Measurements from ENCODE around the gene LIMA1.
"Not testable (repeated sequence)": the region's sequence is repeated elsewhere in the genome, so short reads cannot be mapped to it uniquely, and the experiment has no call there.

LIMA1 gene

GRCh38 chr12:50148011-50148410 lies 135.3 kb downstream of the LIMA1 start:
- in situ Hi-C loops (cut with MboI; ENCODE audit: low sequenced_read_pairs): not testable (repeated sequence)

DNA sequence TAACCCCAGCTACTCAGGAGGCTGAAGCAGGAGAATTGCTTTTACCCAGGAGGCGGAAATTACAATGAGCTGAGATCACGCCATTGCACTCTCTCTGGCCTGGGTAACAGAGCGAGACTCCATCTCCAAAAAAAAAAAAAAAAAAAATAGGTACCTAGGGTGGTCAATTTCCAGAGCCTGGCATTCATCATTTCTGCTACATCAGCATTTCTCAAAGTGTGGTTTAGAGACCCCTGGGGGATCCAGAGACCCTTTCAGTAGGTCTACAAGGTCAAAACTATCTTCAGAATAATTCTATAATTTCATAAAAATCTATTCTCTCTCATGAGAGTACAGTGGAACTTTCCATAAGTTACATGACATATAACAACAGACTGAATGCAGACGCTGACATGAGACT lies 136.0 kb downstream of the LIMA1 start:
- in situ Hi-C loops (cut with MboI; ENCODE audit: low sequenced_read_pairs): no loop called here

DNA sequence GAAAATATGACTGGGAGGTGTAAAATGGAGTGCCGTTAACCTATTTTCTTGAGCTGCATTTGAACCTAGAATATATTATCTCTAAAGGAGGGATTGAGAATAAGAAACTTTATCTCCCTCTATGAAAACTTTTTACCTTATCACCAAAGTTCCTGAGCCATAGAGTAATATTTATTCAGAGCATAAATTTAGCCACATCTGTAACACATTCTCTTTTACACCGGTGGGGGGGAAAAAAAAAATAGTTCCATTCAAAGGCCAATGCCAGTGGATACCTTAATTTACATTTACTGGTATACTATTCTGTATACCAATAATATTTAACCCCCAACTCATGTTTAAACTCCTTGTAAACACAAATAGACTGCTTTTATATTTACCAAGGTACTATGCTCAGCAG lies 137.9 kb downstream of the LIMA1 start:
- in situ Hi-C loops (cut with MboI; ENCODE audit: low sequenced_read_pairs): no loop called here

DNA sequence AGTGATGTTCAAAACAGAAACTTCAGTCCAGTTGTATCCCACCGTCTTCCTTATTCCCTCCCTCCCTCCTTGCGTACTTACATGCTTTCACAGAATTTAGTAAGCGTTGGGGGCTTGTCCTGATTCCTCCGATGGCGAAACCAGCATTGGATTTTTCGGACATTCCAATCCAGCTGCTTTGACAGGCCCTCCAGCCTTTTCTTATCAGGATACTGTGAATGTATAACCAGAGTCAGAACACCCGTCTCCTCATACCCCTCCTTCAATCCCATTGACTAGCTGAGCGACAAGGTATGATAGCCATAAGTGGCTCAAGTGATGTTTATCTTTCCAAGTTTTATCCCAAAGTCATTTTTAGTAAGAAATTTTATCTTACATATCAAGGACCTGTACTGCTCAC lies 140.3 kb downstream of the LIMA1 start:
- in situ Hi-C loops (cut with MboI; ENCODE audit: low sequenced_read_pairs): no loop called here

DNA sequence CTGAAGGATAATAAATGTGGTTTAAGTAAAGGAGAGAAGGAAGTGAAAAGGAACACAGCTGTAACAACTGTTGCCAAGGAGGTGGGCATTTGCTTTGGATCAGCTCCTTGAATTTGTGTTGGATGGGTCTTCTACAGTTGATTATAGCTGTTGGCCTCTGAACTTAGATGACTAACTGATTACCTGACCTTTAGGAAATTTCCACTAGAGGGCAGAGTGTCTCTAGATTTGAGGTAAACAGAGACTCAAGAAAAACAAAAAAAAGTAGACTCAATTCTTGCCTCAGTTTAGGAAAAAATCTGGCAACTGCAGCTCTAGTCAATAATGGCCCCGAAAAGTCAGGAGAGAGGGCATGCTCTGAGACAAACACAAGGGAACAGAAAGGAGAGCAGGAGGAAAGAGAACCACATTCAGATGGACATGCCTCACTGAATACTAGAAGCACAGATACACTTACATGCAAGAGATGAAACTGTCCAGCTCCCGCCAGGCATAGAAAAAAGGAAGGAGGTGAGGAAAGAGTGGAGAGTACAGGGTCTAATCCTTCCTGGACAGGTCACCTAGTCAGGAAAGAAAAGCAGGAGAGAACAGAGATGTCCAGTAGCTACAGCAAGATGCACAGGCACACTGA lies 150.7 kb downstream of the LIMA1 start:
- in situ Hi-C loops (cut with MboI; ENCODE audit: low sequenced_read_pairs): no loop called here

- in situ Hi-C loops (cut with MboI; ENCODE audit: low sequenced_read_pairs): no loop called here
Observed at GRCh38 chr12:50129290-50129689, 154.0 kb downstream of the LIMA1 start.

GRCh38 chr12:50127546-50127945 lies 155.8 kb downstream of the LIMA1 start:
- in situ Hi-C loops (cut with MboI; ENCODE audit: low sequenced_read_pairs): no loop called here
